Body of pancreas (tissue), 4 donors: ENCODE data around the gene IFRD2.

Experiments
- CTCF ChIP-seq, 7 experiments: fragments of 450-650 bp in 4 of 7; fragments of 200-600 bp in 3 of 7; sonication (generic) in 3 of 7; IDR thresholded peaks; one replicate each; pipeline ENCODE4 v1.5.1; 2016 to 2019; ENCODE audit warnings: antibody characterized with exemption in 7 of 7
- POLR2A ChIP-seq, 3 donors: fragments of 450-650 bp; IDR thresholded peaks; one replicate each; pipeline ENCODE4 v1.6.1; 2016; ENCODE audit warnings: antibody characterized with exemption in 3 of 3, mild to moderate bottlenecking in 2 of 3

GRCh38 chr3:50297384-50297775 is 5.2 kb upstream of the IFRD2 start:
- TF ChIP-seq CTCF (IDR thresholded peaks at IDR 0.05) (no peak), POLR2A (IDR thresholded peaks at IDR 0.05) (no peak)
